Effector CD8-positive, alpha-beta T cell (primary cell): ENCODE results near the gene CCRL2.

Source experiments
- DNase-seq: peaks from one replicate; lab custom pipeline; 2025; lab: John Stamatoyannopoulos, UW
- total RNA-seq, 4 experiments: gene quantifications; one replicate each; lab custom pipeline; 2026; lab: John Stamatoyannopoulos, UW

Gene CCRL2
- 1.1 to 15.9 (median 5.5) reads per million in 4 experiments for total RNA-seq

DNA sequence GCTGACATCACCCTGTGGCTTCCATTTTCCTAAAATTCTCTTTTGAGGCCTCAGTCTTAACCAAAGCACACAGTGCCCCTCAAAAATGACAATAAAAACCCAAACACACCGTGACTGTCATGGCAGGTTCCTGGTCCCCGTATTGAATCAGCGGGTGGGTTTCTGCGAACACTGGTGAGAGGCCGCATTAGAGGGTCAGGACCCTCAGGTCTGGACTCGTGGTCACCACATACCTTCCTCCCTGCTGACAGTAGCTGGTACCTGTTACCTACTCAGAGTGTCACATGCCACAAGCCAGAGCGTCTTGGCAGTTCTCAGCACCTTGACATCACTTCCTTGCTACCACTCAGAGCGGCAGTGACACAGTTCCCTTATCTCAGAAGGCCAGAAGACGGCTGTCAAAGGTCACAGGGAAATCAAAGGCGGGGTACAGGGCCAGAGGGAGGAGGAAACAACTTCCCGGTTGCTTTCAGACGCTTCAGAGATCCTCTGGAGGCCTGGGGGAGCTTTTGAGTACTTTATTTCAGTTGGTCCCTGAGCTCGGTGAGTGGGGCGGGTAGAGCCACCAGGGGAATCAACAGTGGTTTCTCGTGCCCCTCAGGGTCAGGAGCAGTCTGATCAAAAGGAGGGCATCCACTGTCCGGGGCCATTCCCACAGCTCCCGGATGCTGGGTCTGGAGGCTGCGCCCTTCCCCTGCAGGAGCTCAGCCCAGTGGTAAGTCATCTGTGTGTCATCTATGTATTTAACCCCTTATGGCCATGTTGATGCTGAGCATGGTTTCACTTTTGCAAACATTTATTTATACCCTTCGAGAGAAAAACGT, at the start of gene CCRL2, which contains the start of gene CCR5AS:
Gene CCRL2 (plus strand): TSS at position 472 of the 824 bp plus-strand sequence. CDS start 821 bp downstream, outside the sequence.
Gene CCR5AS (minus strand): TSS at position 279 of the 824 bp plus-strand sequence.
- no peak for DNase-seq

GRCh38 chr3:46358466-46358865, 48.6 kb upstream of the CCRL2 start:
- no peak for DNase-seq

GRCh38 chr3:46359733-46360493, 47.1 kb upstream of the CCRL2 start:
- DNase-seq = no peak

GRCh38 chr3:46360907-46361306, 46.2 kb upstream of the CCRL2 start:
- no peak for DNase-seq

GRCh38 chr3:46361408-46362283, 45.4 kb upstream of the CCRL2 start:
- DNase-seq = no peak

DNA sequence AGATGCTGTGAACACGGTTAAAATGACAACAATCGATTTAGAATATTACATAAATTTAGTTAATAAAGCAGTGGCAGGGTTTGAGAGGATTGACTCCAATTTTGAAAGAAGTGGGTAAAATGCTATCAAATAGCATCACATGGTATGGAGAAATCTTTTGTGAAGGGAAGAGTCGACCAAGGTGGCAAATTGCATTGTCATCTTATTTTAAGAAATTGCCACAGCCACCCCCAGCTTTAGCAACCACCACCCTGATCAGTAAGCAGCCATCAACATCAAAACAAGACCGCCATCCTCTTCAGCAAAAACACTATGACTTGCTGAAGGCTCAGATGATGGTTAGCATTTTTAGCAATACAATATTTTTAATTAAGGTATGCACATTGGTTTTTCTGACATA, 42.0 kb upstream of the CCRL2 start:
- DNase-seq = no peak

GRCh38 chr3:46365737-46366524, 41.1 kb upstream of the CCRL2 start:
- DNase-seq = no peak

DNA sequence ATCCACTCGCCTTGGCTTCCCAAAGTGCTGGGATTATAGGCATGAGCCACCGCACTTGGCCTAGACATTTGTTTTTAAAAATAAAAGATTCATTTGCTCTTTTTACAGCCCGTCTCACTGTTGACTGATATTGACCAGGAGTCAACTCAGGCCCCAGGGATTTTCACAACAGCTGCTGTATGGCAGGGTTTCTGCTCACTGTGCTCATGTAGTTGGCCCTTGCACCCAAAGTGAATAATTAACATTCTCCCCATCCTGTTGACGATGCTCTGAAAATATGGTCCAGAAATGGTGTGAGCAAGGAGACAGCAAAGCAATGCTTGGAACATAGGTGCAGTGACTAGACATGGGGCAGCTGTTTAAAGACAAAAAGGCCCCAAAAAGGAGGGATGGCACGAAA, 39.2 kb upstream of the CCRL2 start:
- DNase-seq = no peak

DNA sequence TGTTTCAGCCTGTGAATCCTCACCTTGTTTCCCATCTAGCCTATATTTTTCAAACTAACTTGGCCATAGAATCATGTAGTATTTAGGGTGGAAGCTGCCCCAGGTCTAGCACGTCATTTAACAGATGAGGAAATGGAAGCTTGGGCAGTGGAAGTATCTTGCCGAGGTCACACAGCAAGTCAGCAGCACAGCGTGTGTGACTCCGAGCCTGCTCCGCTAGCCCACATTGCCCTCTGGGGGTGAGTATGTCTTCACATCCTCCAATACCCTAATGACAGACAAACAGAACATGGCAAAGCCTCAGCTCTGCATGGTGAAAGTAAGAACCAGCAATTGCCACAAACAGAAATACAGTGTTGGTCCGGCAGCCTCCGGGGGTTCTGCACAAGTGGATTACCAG, 38.5 kb upstream of the CCRL2 start:
- DNase-seq = no peak

- DNase-seq = no peak
These were observed 37.9 kb upstream of the CCRL2 start for GRCh38 chr3:46369151-46369550.

- no peak for DNase-seq
These were observed 37.4 kb upstream of the CCRL2 start for GRCh38 chr3:46369675-46370132.

DNA sequence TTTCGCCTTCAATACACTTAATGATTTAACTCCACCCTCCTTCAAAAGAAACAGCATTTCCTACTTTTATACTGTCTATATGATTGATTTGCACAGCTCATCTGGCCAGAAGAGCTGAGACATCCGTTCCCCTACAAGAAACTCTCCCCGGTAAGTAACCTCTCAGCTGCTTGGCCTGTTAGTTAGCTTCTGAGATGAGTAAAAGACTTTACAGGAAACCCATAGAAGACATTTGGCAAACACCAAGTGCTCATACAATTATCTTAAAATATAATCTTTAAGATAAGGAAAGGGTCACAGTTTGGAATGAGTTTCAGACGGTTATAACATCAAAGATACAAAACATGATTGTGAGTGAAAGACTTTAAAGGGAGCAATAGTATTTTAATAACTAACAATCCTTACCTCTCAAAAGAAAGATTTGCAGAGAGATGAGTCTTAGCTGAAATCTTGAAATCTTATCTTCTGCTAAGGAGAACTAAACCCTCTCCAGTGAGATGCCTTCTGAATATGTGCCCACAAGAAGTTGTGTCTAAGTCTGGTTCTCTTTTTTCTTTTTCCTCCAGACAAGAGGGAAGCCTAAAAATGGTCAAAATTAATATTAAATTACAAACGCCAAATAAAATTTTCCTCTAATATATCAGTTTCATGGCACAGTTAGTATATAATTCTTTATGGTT, 36.1 kb upstream of the CCRL2 start, which contains the start of gene CCR5:
Gene CCR5 (plus strand): TSS at position 108 of the 680 bp plus-strand sequence. CDS start 1,957 bp downstream, outside the sequence.
- no peak for DNase-seq

DNA sequence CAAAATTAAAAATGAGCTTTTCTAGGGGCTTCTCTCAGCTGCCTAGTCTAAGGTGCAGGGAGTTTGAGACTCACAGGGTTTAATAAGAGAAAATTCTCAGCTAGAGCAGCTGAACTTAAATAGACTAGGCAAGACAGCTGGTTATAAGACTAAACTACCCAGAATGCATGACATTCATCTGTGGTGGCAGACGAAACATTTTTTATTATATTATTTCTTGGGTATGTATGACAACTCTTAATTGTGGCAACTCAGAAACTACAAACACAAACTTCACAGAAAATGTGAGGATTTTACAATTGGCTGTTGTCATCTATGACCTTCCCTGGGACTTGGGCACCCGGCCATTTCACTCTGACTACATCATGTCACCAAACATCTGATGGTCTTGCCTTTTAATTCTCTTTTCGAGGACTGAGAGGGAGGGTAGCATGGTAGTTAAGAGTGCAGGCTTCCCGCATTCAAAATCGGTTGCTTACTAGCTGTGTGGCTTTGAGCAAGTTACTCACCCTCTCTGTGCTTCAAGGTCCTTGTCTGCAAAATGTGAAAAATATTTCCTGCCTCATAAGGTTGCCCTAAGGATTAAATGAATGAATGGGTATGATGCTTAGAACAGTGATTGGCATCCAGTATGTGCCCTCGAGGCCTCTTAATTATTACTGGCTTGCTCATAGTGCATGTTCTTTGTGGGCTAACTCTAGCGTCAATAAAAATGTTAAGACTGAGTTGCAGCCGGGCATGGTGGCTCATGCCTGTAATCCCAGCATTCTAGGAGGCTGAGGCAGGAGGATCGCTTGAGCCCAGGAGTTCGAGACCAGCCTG, 35.3 kb upstream of the CCRL2 start:
- DNase-seq = no peak

DNA sequence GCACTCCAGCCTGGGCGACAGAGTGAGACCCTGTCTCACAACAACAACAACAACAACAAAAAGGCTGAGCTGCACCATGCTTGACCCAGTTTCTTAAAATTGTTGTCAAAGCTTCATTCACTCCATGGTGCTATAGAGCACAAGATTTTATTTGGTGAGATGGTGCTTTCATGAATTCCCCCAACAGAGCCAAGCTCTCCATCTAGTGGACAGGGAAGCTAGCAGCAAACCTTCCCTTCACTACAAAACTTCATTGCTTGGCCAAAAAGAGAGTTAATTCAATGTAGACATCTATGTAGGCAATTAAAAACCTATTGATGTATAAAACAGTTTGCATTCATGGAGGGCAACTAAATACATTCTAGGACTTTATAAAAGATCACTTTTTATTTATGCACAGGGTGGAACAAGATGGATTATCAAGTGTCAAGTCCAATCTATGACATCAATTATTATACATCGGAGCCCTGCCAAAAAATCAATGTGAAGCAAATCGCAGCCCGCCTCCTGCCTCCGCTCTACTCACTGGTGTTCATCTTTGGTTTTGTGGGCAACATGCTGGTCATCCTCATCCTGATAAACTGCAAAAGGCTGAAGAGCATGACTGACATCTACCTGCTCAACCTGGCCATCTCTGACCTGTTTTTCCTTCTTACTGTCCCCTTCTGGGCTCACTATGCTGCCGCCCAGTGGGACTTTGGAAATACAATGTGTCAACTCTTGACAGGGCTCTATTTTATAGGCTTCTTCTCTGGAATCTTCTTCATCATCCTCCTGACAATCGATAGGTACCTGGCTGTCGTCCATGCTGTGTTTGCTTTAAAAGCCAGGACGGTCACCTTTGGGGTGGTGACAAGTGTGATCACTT, 34.3 kb upstream of the CCRL2 start:
- DNase-seq = no peak

GRCh38 chr3:46374755-46375154, 32.3 kb upstream of the CCRL2 start:
- DNase-seq = no peak

DNA sequence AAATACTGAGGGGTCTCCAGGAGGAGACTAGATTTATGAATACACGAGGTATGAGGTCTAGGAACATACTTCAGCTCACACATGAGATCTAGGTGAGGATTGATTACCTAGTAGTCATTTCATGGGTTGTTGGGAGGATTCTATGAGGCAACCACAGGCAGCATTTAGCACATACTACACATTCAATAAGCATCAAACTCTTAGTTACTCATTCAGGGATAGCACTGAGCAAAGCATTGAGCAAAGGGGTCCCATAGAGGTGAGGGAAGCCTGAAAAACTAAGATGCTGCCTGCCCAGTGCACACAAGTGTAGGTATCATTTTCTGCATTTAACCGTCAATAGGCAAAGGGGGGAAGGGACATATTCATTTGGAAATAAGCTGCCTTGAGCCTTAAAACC, 31.8 kb upstream of the CCRL2 start:
- no peak for DNase-seq

GRCh38 chr3:46375814-46376213, 31.2 kb upstream of the CCRL2 start:
- DNase-seq = no peak

GRCh38 chr3:46378426-46378942, 28.6 kb upstream of the CCRL2 start:
- DNase-seq = peak; percentile 28
